ENCODE results near the gene ZFAND2A. TPM values are rescaled to one million over a fixed set of nuclear protein-coding genes. Genes with fewer than 3 reads are reported as not detected.
"Not testable (repeated sequence)": the region's sequence is repeated elsewhere in the genome, so short reads cannot be mapped to it uniquely, and the experiment has no call there.

Gene ZFAND2A
- total RNA-seq, 1 experiment from 2014 or later: 28.4 TPM

GRCh38 chr7:1158203-1159126 lies 1.5 kb downstream of the ZFAND2A start:
- H3K27ac ChIP-seq (ENCODE audit: low read length): no peak overlapping the region
- BruUV-seq (replicated peaks): no TSS peak
- no peaks in the 10 kb centered on the region for H3K9me3 ChIP-seq (ENCODE audit: low read length)
- H3K9me2 ChIP-seq (replicated peaks; ENCODE audit: low read length): no peaks in the 10 kb centered on the region
- 0 out of 2 replicates have a peak, but pooled peaks cover 3% of the 10 kb centered on the region for H4K20me1 ChIP-seq (ENCODE audit: low read length)
- H3K9ac ChIP-seq (ENCODE audit: low read length): peak overlapping the region; percentile 100
- no peaks in the 10 kb centered on the region for H3K27me3 ChIP-seq (ENCODE audit: low read length)
- ChIA-PET CTCF (interaction anchor here (0.7 to 1.6 kb wide), 2 partner anchors 18 to 19 kb away, joined by 3 to 11 read pairs; no protein-coding TSS in a partner anchor), POLR2A (ENCODE audit: unreplicated experiment) (interaction anchor here (0.7 to 1.2 kb wide), 3 partner anchors 18 to 1083 kb away, joined by 3 to 4 read pairs (median 3); no protein-coding TSS in a partner anchor)
- intact Hi-C loops (cut with micrococcal nuclease): no loop called here
- DNase-seq (no peak), ATAC-seq (no peak)
- no peak for TF ChIP-seq EZH2phosphoT487 (IDR thresholded peaks at IDR 0.05; ENCODE audit: borderline replicate concordance, low read length)
- peak overlapping the region; percentile 88 for H3K4me3 ChIP-seq (ENCODE audit: low read length)
- no peak overlapping the region for H2AFZ ChIP-seq (ENCODE audit: low read length)
- H3F3A ChIP-seq (ENCODE audit: low read length, unreplicated experiment): peaks cover 5% of the 10 kb centered on the region
- H3K79me2 ChIP-seq (ENCODE audit: low read length): peaks cover 47% of the 10 kb centered on the region
- H3K4me2 ChIP-seq (ENCODE audit: low read length): peak overlapping the region; percentile 89
- H3K36me3 ChIP-seq (ENCODE audit: low read depth, low read length): peaks cover 18% of the 10 kb centered on the region
- H3K4me1 ChIP-seq (ENCODE audit: insufficient read depth, low read length): peaks cover 28% of the 10 kb centered on the region

GRCh38 chr7:1156782-1157535 lies 3.0 kb downstream of the ZFAND2A start:
- peak; percentile 84 for DNase-seq
- no peaks in the 10 kb centered on the region for H3K9me2 ChIP-seq (replicated peaks; ENCODE audit: low read length)
- H3F3A ChIP-seq (ENCODE audit: low read length, unreplicated experiment): peaks cover 5% of the 10 kb centered on the region
- H3K27me3 ChIP-seq (ENCODE audit: low read length): no peaks in the 10 kb centered on the region
- H3K9ac ChIP-seq (ENCODE audit: low read length): peak overlapping the region; percentile 30; the same call in 1 of the 2 replicates
- peak overlapping the region; percentile 89 for H3K4me2 ChIP-seq (ENCODE audit: low read length)
- 0 out of 2 replicates have a peak, but pooled peaks cover 3% of the 10 kb centered on the region for H4K20me1 ChIP-seq (ENCODE audit: low read length)
- ChIA-PET CTCF (interaction anchor here (0.6 to 1.8 kb wide), 6 partner anchors 8 to 242 kb away, joined by 3 to 11 read pairs (median 5); no protein-coding TSS in a partner anchor), POLR2A (ENCODE audit: unreplicated experiment) (interaction anchor here (0.5 to 1.1 kb wide), 5 partner anchors 18 to 191 kb away, joined by 3 to 5 read pairs (median 3); partner anchors contain the start of gene COX19)
- H3K36me3 ChIP-seq (ENCODE audit: low read depth, low read length): peaks cover 29% of the 10 kb centered on the region
- TF ChIP-seq EZH2 (IDR thresholded peaks at IDR 0.05; ENCODE audit: low read length, unreplicated experiment): no peak
- TF ChIP-seq EZH2phosphoT487 (IDR thresholded peaks at IDR 0.05; ENCODE audit: borderline replicate concordance, low read length): no peak
- H2AFZ ChIP-seq (ENCODE audit: low read length): no peak overlapping the region
- peak overlapping the region; percentile 87 for H3K27ac ChIP-seq (ENCODE audit: low read length)
- no peaks in the 10 kb centered on the region for H3K9me3 ChIP-seq (ENCODE audit: low read length)
- H3K79me2 ChIP-seq (ENCODE audit: low read length): peaks cover 47% of the 10 kb centered on the region
- peak overlapping the region; percentile 88; the same call in 1 of the 2 replicates for H3K4me3 ChIP-seq (ENCODE audit: low read length)
- peak; percentile 67 for ATAC-seq
- BruUV-seq (replicated peaks): no TSS peak
- H3K4me1 ChIP-seq (ENCODE audit: insufficient read depth, low read length): peaks cover 28% of the 10 kb centered on the region
- intact Hi-C loops (cut with micrococcal nuclease): loop anchor here (1.0 to 2.0 kb wide), 2 partner anchors 20 to 70 kb away; no protein-coding TSS in a partner anchor

GRCh38 chr7:1155818-1156781 lies 3.9 kb downstream of the ZFAND2A start:
- CTCF ChIA-PET: interaction anchor here (1.2 to 1.8 kb wide), 3 partner anchors 17 to 21 kb away, joined by 3 to 11 read pairs (median 11); no protein-coding TSS in a partner anchor
- not testable (repeated sequence) for ATAC-seq; H3K9ac ChIP-seq (ENCODE audit: low read length); H3K4me3 ChIP-seq (ENCODE audit: low read length); BruUV-seq (replicated peaks); H3K9me3 ChIP-seq (ENCODE audit: low read length); H3K27me3 ChIP-seq (ENCODE audit: low read length); DNase-seq; H2AFZ ChIP-seq (ENCODE audit: low read length); H3F3A ChIP-seq (ENCODE audit: low read length, unreplicated experiment); H4K20me1 ChIP-seq (ENCODE audit: low read length); H3K9me2 ChIP-seq (replicated peaks; ENCODE audit: low read length)
- H3K4me1 ChIP-seq (ENCODE audit: insufficient read depth, low read length): peaks cover 28% of the 10 kb centered on the region
- peak overlapping the region; percentile 87 for H3K27ac ChIP-seq (ENCODE audit: low read length)
- intact Hi-C loops (cut with micrococcal nuclease): loop anchor here (1.0 to 2.0 kb wide), 2 partner anchors 21 to 69 kb away; no protein-coding TSS in a partner anchor
- peaks cover 34% of the 10 kb centered on the region for H3K36me3 ChIP-seq (ENCODE audit: low read depth, low read length)
- H3K79me2 ChIP-seq (ENCODE audit: low read length): peaks cover 47% of the 10 kb centered on the region
- POLR2A ChIA-PET (ENCODE audit: unreplicated experiment): interaction anchor here (0.5 to 1.1 kb wide), 3 partner anchors 30 to 192 kb away, joined by 3 to 5 read pairs (median 4); no protein-coding TSS in a partner anchor
- H3K4me2 ChIP-seq (ENCODE audit: low read length): peak overlapping the region; percentile 89
